ENCODE data around the gene C16orf92. TPM values are rescaled to one million over a fixed set of nuclear protein-coding genes. Genes with fewer than 3 reads are reported as not detected.
"Not testable (repeated sequence)": the region's sequence is repeated elsewhere in the genome, so short reads cannot be mapped to it uniquely, and the experiment has no call there.

C16orf92 gene
- total RNA-seq, 1 donor from 2014 or later = not detected

- no peak for DNase-seq (ENCODE audit: low read depth, low spot score)
Observed at GRCh38 chr16:30004424-30004776, 18.6 kb upstream of the C16orf92 start.

GRCh38 chr16:30004811-30005242 is 18.2 kb upstream of the C16orf92 start:
- DNase-seq (ENCODE audit: low read depth, low spot score) = no peak

- DNase-seq (ENCODE audit: low read depth, low spot score) = no peak
Observed at GRCh38 chr16:30005341-30006094, 17.5 kb upstream of the C16orf92 start.

GRCh38 chr16:30006095-30006473 is 16.9 kb upstream of the C16orf92 start:
- DNase-seq (ENCODE audit: low read depth, low spot score) = no peak

- no peak for DNase-seq (ENCODE audit: low read depth, low spot score)
Observed at GRCh38 chr16:30006659-30007377, 16.2 kb upstream of the C16orf92 start.

- DNase-seq (ENCODE audit: low read depth, low spot score) = no peak
Observed at GRCh38 chr16:30007378-30007895, 15.6 kb upstream of the C16orf92 start.

GRCh38 chr16:30009085-30009862 is 13.7 kb upstream of the C16orf92 start:
- DNase-seq (ENCODE audit: low read depth, low spot score) = no peak

- no peak for DNase-seq (ENCODE audit: low read depth, low spot score)
Observed at GRCh38 chr16:30009990-30010843, 12.8 kb upstream of the C16orf92 start.

- DNase-seq (ENCODE audit: low read depth, low spot score) = no peak
Observed at GRCh38 chr16:30010844-30011713, 11.9 kb upstream of the C16orf92 start, which contains the start of gene DOC2A. Gene DOC2A, minus strand, starts transcription at chr16:30011027. Its CDS starts 805 bp downstream, at chr16:30010222.

GRCh38 chr16:30011714-30012504 is 11.1 kb upstream of the C16orf92 start:
- no peak for DNase-seq (ENCODE audit: low read depth, low spot score)

GRCh38 chr16:30012598-30012997 is 10.4 kb upstream of the C16orf92 start:
- not testable (repeated sequence) for DNase-seq (ENCODE audit: low read depth, low spot score)

GRCh38 chr16:30015450-30015849 is 7.5 kb upstream of the C16orf92 start:
- not testable (repeated sequence) for DNase-seq (ENCODE audit: low read depth, low spot score)

- no peak for DNase-seq (ENCODE audit: low read depth, low spot score)
Observed at GRCh38 chr16:30016555-30017276, 6.3 kb upstream of the C16orf92 start.

GRCh38 chr16:30017277-30017656 is 5.7 kb upstream of the C16orf92 start:
- no peak for DNase-seq (ENCODE audit: low read depth, low spot score)

GRCh38 chr16:30017937-30018336 is 5.1 kb upstream of the C16orf92 start:
- not testable (repeated sequence) for DNase-seq (ENCODE audit: low read depth, low spot score)

- no peak for DNase-seq (ENCODE audit: low read depth, low spot score)
Observed at GRCh38 chr16:30018731-30019158, 4.3 kb upstream of the C16orf92 start.

GRCh38 chr16:30023586-30023985 is 588 bp downstream of the C16orf92 start:
- DNase-seq (ENCODE audit: low read depth, low spot score) = no peak

GRCh38 chr16:30024451-30024850 is 1.5 kb downstream of the C16orf92 start:
- no peak for DNase-seq (ENCODE audit: low read depth, low spot score)

Measured in pulmonary artery endothelial cell (primary cell).